GM21825 (cell line): ENCODE measurements around the gene RANBP3.
"Not testable (repeated sequence)": the region's sequence is repeated elsewhere in the genome, so short reads cannot be mapped to it uniquely, and the experiment has no call there.

Experiments
- ATAC-seq: cut with Tn5 transposase; IDR thresholded peaks from one replicate; pipeline ENCODE4 v1.9.1; 2021; ENCODE audit warnings: mild to moderate bottlenecking, moderate library complexity; ENCODE audit not compliant: unreplicated experiment

RANBP3 gene

DNA sequence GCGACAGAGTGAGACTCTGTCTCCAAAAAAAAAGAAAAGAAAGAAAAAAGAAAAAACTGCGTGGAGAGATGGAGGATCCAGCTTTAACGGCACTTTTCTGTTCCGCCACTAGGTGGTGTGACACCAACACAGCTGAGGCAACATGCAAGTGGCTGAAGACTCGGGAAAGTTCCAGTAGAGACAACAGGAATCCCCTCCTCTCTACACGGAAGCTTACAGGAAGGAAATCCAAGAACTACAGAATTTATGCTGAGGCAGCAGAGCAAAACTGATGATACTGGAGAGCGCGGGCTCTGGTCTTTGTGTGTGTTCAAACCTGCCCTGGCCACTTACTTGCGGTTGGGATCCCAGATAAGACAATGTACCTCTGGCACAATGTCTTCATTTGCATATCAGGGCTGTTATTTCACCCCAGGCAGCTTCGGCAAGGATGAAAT, 9.9 kb downstream of the RANBP3 start:
- no peak for ATAC-seq

DNA sequence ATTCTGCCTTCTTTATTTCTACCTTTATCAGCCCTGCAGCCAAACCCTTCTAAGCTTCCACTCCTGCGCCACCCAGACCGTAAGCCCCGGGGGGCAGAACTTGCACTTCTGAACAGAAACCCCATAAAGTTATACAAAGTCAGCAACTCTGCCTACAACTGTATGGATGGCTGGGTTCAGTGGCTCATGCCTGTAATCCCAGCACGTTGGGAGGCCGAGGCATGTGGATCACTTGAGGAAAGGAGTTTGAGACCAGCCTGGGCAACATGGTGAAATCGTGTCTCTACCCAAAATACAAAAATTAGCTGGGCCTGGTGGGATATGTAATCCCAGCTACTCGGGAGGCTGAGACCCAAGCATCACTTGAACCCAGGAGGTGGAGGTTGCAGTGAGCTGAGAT, 10.4 kb downstream of the RANBP3 start:
- ATAC-seq = no peak

DNA sequence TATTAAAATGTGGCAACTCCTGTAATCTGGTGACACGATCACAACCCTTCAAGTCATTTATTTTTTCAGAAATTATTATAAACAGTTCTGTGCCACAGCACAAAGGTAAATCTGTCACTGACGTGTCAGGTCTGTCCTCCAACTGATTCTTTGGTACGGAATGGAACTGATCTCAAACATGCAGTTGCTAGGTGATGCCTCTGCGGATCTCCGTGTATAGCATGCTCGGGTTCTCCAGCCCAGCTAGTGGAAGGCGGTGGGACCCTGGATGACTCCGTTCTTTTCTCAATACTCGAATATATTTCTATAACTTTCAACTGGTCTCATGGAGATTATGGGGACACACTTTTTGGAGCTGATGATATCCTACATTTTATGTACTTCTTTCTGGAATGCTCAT, 11.0 kb downstream of the RANBP3 start:
- no peak for ATAC-seq

DNA sequence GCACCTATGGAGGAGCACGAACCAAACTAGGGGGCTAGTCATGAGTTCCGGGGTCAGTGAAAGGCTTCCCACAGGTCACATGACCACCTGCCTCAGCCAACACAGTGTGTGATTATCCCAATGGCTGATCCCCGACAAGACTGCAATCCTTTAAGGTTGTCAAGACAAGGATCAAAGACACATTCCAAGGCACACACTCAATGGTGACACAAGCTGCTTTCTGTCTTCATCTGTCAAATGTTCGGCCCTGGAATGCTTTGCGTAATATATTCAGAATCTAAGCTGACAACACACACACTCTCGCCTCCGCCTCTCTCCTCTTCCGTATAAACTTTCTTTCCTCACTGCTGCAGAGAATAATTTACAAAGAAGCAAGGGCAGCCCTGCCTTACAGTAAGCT, 11.7 kb downstream of the RANBP3 start:
- ATAC-seq = no peak

DNA sequence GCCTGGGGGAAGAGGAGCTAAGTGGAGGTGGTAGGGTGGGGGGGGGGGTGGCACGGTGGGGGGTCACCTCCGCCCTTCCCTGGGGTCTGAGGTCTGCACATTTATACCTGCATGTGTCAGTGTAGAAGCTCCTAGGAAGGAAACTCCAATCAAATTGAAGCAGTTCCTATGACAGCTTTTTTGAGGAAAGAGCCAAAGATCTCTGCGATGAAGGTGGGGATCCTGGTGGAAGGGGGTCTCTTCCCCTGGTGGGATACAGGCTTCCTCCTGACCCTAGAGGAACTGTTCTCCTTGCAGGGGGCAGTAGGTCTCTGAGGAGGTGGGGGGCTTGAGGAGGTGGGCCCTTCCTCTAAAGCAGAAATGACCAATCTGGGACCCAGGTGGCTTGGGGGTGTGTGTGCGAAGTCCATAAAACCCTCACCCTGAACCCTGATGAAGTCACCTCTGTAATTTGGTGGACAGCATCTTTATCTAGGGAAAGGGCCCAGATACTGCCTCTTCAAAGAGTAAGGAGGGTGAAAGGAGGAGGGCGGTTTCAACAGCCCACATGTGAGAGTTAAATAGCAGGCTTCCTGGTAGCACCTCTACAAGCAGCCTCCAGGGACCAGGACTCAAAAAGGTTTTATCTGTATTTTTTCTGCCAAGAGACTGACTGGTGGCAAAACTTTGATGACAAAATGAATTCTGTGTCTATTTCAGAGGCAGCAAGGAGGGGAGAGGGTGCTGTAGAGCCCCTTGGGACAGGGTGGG, 12.9 kb downstream of the RANBP3 start:
- ATAC-seq = no peak

DNA sequence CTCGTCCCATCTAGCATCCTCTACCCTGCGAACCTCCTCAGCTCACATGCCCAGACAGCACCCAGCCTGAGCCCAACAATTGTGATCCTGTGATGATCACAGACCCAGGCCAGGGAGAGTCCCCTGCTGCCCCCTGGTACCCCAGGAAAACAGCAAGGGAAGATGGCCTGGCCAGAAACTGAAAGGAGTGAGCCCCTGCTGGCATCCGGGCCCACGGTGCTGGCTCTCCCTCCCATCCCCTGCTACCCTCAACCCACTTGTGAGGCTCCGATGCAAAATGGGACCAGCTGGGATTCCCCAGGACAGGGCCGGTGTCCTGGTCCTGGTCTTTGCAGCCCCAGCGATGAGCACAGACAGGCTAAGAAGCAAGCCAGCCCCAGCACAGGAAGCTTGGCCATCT, 14.1 kb downstream of the RANBP3 start:
- no peak for ATAC-seq

DNA sequence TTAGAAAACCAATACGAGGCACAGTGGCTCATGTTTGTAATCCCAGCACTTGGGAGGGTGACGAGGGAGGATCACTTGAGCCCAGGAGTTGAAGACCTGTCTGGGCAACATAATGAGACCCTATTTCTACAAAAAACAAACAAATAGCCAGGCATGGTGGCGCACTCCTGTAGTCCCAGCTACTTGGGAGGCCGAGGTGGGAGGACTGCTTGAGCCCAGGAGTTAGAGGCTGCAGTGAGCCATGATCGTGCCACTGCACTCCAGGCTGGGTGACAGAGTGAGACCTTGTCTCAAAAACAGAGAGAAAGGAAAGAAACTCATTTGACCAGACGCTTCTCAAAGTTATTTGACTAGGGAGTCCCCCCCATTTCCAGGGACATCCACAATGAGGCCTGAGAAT, 14.7 kb downstream of the RANBP3 start:
- ATAC-seq = not testable (repeated sequence)

DNA sequence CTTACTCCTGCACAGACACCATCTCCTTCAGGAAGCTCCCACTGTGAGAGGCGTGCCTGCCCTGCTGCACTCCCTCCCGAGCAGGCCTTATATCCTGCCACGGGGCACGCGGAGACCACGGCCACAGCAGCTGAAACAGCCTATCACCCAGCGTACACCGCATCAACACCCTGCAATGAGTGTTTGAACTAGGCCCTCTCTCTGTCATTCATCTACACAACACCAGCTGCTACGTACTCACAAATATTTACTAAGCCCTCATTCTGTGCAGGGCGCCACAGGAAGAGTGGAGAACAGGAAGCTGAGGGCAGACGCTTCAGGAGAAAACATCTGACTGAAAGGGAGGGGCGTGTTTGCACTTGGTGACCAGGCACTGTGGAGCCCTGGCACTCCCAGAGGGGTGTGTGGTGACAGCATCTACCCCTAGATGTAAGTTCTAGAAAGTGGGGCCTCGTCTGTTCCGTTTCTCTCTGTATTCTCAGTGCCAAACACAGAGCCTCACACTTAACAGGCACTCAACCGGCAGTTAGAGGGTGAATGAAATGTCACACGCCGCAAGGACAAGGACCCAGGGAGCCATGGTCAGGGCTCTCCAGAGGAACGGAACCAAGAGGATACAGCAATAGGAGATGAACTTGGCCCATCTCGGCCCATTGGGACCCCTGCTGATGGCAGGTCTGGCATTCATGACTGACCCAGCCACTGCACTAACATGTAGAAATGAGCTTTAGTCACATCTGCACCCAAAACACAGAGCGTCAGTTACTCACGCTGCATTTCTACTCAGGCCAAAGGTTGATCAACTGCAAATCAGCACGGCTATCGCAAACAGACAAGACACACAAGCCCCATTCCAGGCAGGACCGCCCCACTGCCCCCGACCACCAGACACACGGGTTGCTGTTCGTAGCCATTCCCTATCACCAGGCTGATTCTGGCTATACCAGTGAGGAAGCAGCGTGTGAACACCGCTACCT, 15.7 kb downstream of the RANBP3 start:
- ATAC-seq = no peak

DNA sequence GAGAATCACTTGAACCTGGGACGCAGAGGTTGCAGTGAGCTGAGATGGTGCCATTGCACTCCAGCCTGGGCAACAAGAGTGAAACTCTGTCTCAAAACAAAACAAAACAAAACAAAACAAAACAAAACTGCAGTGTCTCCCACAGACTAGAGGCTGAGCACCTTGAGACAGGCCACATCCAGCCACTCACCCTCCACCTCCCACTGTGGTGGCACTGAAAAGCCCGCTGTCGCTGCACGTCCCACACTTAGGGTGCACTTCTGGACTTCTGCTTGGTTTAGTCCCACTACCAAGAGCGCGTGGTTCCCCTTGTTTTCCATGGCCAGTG, 16.3 kb downstream of the RANBP3 start:
- ATAC-seq = not testable (repeated sequence)

DNA sequence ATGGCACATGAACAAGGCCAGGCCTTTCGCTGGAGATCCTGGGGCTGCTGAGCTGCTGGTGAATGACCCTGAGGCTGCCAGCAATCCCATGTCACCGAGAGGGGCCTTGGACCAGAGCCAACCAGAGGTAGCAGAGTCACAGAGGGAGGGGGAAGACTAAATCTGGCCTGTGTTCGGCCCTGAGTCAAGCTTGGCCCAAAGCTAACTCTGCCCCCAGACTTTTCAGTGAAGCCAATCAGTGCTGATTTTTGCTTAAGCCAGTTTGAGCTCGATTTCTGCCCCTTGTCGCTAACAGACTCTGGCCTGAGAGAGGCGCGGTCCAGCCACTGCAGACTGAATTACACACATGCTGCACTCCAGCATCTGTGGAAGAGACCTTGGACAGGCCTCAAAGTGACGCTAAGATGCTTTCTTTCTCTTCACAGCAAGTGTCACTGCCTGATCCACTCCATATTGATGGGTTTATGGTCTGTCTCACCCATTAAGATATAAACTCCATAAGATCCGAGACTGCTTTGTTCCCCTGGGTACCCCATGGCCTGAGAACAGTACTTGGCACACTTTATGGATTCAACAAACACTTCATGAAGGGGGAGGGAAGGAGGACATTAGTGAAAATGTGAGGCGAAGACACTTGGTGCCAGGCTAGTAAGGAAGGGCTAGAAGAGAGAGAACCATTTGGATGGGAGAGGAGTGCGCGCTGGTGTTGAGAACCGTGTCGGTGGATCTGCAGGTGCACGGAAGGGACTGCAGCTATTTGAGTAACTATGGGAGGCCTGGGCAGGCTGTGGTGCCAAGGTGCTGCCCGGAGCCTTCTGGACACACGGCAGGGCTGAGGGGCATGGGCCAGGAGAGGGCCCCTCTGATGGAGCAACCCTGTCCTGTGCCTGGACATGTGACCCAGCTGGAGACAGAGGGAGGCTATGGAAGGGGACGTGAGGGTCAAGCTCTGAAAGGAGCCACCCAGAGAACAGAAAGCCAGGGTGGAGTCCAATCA, 17.6 kb downstream of the RANBP3 start:
- ATAC-seq = no peak

DNA sequence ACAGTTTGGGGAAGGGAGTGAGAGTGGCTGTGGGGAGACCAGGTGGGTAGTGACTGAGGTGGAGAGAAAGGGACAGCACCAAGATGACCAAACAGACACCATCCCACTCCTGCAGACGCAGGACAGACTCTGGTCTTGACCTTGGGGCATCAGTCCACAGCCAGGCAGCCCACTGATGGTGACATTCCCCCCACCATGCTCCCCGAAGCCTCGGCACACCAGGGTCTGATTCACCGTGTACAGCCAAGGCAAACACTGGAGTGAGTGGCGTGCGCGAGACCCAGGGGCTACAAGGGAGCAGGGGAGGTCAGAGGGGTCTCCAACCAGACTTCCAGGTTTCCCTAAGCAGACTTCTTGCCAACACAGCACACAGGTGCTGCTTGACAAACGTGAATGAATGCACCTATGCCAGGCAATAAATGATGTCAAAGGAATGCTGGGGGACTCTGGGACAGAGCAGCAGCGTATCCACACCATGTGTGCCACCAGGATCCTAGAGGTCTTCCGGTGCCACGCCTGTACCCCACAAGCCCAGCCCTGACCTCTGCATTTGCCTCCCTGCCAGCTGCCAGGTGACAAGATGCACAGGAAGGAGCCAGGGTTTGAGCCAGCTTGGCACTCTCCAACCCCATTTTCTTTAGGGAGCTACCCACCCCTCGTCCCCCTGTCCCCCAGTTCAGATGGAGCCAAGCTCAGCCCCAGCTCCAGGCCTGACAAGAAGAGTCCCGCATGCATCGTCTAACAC, 18.5 kb downstream of the RANBP3 start:
- ATAC-seq = no peak

DNA sequence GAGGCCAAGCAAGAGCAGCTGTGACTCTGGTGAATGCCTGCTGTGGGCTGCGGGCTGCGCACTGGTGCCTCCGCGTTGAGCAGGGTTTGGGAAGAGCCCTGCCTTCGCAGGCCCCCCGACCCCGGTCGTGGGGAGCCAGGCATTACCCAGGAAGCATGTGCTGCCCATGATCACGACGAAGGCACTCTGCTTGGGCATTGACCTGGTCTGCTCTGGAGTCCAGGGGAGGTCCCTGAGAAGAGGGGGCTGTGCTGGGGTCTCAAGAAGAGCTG, 19.2 kb downstream of the RANBP3 start:
- ATAC-seq = no peak

DNA sequence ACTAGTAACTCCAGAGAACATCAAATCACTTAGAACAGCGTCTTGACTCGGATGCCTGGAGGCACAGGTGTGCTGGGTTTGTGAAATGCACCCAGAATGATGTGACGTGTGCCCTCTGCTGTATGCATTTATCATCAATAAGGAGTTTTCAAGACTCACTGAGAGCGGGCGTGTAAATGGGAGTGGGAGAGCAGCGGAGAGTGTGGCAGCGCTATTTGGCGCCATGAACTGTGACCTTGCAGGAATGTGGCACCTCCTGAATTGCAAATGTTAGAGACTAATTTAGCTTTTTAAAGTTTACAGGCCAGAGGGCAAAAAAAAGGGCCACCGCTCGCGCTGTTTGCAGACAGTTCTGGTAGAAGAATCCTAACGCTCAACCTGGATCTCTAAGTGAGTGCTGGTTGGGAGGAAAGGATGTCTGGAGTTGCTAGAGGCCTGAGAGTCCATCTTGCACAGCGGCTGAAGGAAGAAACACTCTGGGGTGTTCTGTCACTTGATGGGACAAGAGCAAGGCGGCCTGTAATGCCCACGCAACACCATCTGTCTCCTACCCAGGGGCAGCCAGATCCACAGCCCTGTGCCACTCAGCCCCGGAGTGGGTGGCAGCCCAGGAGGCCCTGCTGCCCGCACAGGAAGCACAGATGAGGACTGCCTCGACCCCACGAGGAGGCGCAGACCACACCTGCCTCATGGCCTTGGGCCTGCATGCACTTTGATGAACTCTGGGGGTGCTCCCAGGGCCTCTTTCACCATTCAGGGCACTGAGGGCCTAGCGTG, 19.7 kb downstream of the RANBP3 start:
- no peak for ATAC-seq

DNA sequence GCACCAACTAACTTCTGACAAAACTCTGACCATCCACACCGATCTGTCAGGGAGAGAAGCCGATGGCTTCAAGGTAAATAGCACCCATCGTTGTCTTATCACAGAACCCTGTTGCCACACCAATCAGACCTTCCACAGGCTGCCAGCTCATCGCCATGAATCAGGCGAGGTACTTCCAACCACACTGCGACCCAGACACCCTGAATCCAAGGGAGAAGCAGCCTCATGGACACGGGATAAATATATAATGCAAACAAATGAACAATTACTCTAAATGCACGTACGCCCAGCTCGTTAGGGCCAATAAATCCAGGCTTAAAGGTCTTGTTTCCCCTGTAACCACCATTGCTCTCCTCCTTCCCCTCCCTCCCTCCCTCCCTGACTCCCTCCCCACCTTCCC, 20.8 kb downstream of the RANBP3 start:
- no peak for ATAC-seq

DNA sequence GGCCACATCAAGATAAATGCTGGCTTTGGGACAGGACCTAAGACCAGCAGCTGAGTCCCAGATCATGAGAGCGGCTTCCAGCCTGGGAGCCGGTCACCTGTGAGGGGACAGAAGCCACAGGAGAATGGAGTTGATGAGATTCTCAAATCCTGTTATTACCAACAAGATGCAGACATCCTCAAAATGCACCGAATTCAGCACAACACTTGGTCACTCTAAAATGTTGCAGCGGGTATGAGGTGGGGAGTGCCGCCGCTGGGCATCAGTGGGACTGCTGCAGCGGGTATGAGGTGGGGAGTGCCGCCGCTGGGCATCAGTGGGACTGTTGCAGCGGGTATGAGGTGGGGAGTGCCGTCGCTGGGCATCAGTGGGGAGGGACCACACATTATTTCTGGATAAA, 21.2 kb downstream of the RANBP3 start:
- ATAC-seq = no peak

DNA sequence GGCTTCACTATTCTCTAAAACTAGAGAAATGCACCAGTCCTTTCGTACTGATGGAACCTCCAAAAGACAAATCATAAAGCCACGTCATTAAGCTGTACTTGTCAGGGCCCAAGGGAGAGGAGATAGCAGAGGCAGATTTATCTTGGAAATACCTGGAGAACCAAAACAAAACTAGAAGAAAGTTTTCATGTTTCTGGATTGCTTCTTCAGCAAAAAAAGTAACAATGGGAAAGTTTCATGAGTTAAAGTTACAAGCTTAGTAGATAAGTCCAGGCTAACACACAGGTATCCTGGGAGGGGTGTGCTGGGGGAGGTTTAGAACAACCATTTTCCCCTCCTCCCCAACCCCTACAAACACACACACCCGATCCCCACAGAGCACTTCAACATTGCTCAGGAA, 21.6 kb downstream of the RANBP3 start:
- no peak for ATAC-seq

DNA sequence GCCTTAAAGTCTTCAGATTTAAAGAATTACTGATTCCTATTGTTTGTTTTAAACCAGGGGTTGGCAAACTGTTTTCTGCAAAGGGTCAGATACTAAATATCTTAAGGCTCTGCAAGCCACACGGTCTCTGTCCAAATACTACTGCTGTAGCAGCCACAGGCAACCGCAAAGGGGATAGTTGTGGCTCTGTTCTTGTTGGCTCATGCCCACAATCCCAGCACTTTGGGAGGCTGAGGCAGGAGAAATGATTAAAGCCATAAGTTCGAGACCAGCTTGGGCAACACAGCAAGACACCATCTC, 22.4 kb downstream of the RANBP3 start:
- no peak for ATAC-seq

DNA sequence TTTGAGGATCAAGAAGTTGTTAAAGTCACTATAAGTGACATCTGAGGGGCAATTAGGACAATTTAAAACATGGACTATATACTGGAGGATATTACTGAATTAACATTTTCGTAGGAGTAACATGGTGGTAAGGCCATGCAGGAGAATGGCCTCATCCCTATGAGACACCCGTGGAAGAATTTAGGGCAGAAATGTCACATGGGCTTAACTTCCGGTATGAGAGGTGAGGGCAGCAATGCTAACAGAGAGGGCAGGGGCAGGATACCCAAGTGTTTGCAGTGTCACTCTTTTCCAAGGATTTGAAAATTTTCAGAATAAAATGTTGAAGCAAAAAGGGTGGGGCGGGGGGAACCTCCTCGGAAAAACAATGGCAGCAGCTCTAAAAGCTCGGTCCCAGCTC, 23.6 kb downstream of the RANBP3 start:
- ATAC-seq = no peak

DNA sequence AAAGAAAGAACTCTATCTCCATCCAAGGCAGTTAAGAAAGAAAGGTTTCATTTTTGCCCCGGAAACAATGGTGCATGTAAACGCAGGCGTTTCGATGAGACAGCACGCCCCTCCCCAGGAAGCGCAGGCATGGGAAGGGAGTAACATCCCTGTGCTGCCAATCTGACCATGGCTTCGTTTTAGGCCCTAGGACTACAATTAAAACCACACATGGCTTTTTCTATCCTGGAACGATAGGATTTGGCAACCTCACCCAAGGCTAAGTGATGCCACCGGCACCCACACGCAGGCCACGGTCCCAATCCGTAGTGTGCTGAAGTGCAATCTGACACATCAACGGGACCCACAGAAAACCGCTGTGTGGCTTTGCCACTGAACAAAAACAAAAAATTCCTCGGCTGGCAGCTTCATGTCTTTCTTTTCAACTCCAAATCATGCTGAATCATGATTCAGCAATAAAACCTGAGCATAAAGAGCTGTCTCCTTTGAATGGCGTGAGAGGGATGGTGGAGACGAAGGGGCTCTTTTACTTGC, 24.2 kb downstream of the RANBP3 start:
- no peak for ATAC-seq
